ENCODE measurements around the gene SDHD. TPM values are rescaled to one million over a fixed set of nuclear protein-coding genes. Genes with fewer than 3 reads are reported as not detected.

SDHD gene
- 141 and 144 TPM in 2 replicates for total RNA-seq

DNA sequence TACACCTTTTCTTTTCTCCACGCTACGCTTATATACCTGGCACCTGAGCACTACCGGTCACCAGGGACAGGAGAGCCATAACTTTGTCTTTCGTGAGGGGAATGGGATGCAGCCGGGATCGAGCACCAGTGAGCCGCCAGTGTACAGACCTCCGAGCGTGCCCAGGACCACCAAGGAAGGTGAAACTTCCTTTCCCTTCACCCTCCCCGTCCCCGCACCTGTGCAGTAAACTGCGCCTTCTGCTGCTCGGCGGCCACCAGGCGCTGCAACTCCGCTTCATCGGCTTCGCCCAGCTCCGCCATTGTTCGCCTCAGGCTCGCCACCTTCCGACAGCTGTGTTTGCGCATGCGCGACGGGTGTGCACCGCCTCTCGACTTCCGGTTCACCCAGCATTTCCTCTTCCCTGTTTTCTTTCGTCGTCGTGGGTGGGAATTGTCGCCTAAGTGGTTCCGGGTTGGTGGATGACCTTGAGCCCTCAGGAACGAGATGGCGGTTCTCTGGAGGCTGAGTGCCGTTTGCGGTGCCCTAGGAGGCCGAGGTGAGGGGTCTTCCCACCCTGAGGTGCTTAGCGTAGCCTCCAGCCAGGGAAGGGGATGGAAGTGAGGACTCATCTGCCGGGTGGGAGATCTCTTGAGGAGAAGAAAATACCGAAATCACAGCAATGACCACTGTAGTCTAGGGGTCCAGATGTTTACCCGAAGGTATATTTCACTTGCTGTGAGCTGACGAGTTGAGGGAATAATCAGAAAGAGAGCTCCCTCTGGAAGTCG is at the start of gene SDHD, which contains the start of gene TIMM8B:
SDHD (plus strand) TSS at position 452 of the 770 bp plus-strand sequence; CDS start at position 487, 35 bp downstream.
TIMM8B (minus strand) TSS at position 335 of the 770 bp plus-strand sequence; CDS start at position 302, 33 bp downstream.

DNA sequence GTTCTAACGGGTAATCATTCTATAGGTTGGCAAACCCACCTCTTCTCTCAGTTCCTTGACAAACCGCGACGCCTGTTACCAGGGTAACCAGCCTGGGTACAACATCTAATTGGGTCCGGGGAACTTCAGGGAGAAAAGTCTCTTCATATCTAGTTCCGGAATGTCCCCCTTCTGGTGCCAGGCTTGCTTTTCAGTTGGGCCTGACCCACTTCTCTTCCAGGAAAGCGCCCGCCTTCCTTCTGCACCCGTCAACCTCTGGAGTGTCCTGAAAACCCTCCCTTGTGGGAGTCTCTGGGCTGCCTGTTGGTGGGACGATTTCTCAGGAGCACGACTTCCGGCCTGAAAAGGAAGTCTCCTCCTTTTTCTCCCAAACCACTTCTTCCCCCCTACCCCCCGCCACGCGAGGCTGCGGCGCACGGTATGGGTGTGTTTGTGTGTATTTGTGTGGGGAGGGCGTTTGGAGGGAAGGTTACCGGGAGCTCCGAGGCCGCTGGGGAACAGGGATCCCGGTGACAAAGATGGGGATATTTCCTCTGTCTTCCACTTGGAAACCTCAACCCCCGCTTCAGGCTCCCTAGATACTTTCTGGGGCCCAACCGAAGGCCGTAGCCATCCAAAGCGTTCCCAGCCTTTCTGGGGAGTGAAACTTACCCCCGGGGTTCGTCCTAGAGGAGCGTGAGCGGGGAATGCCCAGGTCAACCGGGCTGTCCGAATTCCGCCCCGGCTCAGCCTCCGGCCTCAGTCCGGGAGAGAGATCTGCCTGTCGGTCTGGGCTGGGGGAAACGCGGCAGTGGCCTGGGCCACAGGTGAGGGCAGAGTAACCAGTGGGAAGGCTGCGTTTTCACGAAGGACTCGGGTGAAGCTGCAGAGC is 12.5 kb upstream of the SDHD start, which contains the start of the genes NKAPD1 and PIH1D2:
NKAPD1 (plus strand) TSS at position 359 of the 871 bp plus-strand sequence. CDS start 1,276 bp downstream, outside the sequence.
PIH1D2 (minus strand) TSS at position 77 of the 871 bp plus-strand sequence. CDS start 843 bp downstream, outside the sequence.

Other genes starting within 250 kb of the SDHD start
- gene ALG9, start 215.3 kb upstream of the SDHD start, total RNA-seq: 35.2 and 38.5 TPM in 2 replicates
- 3.3 and 4.2 TPM in 2 replicates for gene FDXACB1, start 207.7 kb upstream of the SDHD start, total RNA-seq
- 3.9 and 7.0 TPM in 2 replicates for gene CFAP68, start 207.3 kb upstream of the SDHD start, total RNA-seq
- 0.29 and 1.1 TPM in 2 replicates for gene CRYAB, start 175.1 kb upstream of the SDHD start, total RNA-seq
- gene HSPB2, start 174.1 kb upstream of the SDHD start, total RNA-seq: not detected in 2 replicates
- 0.29 TPM in 1 of 2 replicates, not detected in the other for gene C11orf52, start 168.0 kb upstream of the SDHD start, total RNA-seq
- 31.0 and 34.3 TPM in 2 replicates for gene DIXDC1, start 149.5 kb upstream of the SDHD start, total RNA-seq
- gene DLAT, start 61.5 kb upstream of the SDHD start, total RNA-seq: 56.7 and 77.5 TPM in 2 replicates
- gene PIH1D2, start 12.9 kb upstream of the SDHD start, total RNA-seq: 1.6 and 1.9 TPM in 2 replicates
- gene NKAPD1, start 12.6 kb upstream of the SDHD start, total RNA-seq: 23.0 TPM in 2 replicates
- gene TIMM8B, start 117 bp upstream of the SDHD start, total RNA-seq: 52.2 and 65.0 TPM in 2 replicates
- 0.80 and 1.4 TPM in 2 replicates for gene IL18, start 77.2 kb downstream of the SDHD start, total RNA-seq
- 0.43 TPM in 1 of 2 replicates, not detected in the other for gene TEX12, start 80.5 kb downstream of the SDHD start, total RNA-seq
- gene BCO2, start 88.6 kb downstream of the SDHD start, total RNA-seq: 1.2 and 2.8 TPM in 2 replicates
- gene PTS, start 139.6 kb downstream of the SDHD start, total RNA-seq: 39.4 and 51.2 TPM in 2 replicates
- not detected in 2 replicates for gene PLET1, start 174.0 kb downstream of the SDHD start, total RNA-seq